Measurements from ENCODE around the gene DIAPH3. TPM values are rescaled to one million over a fixed set of nuclear protein-coding genes. Genes with fewer than 3 reads are reported as not detected.

The DIAPH3 gene
- total RNA-seq, 1 experiment from 2014 or later, result 15.4 TPM

DNA sequence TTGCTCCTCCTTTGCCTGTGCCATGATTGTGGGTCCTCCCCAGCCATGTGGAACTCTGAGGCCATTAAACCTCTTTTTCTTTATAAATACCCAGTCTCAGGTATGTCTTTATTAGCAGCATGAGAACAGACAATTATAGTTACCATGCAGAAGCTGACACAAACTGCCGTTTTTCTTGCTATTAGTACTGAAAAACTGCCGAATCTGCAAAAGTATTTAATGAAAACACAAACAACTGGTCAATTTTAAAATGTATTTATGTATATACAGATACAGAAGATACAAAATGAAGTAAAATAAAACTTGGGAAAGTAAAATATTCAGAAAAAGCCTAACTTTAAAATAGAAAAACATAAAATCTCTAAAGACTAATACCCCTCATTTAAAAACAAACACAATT is 206.3 kb downstream of the DIAPH3 start:
- Histone ChIP-seq H3K27me3 (ENCODE audit: control insufficient read depth, insufficient read depth, low read length) (no peaks in the 10 kb centered on the region), H3K36me3 (replicated peaks; ENCODE audit: control insufficient read depth, insufficient read depth, low read length) (no peaks in the 10 kb centered on the region; the same call in 1 of the 2 replicates)
- DNase-seq, result no peak

GRCh38 chr13:59954601-59955000 is 209.1 kb downstream of the DIAPH3 start:
- no peaks in the 10 kb centered on the region; the same call in 1 of the 2 replicates for H3K36me3 ChIP-seq (replicated peaks; ENCODE audit: control insufficient read depth, insufficient read depth, low read length)
- no peak overlapping the region for H3K4me3 ChIP-seq (ENCODE audit: insufficient read depth, low read depth, low read length)
- H3K27me3 ChIP-seq (ENCODE audit: control insufficient read depth, insufficient read depth, low read length), result no peaks in the 10 kb centered on the region
- DNase-seq, result no peak

More for the DNA sequence above, 206.3 kb downstream of the DIAPH3 start:
- no peak overlapping the region for H3K4me3 ChIP-seq (ENCODE audit: insufficient read depth, low read depth, low read length)

GRCh38 chr13:59951011-59951410 is 212.7 kb downstream of the DIAPH3 start:
- no peak overlapping the region for H3K4me3 ChIP-seq (ENCODE audit: insufficient read depth, low read depth, low read length)
- H3K36me3 ChIP-seq (replicated peaks; ENCODE audit: control insufficient read depth, insufficient read depth, low read length), result no peaks in the 10 kb centered on the region
- H3K27me3 ChIP-seq (ENCODE audit: control insufficient read depth, insufficient read depth, low read length), result no peaks in the 10 kb centered on the region
- DNase-seq, result no peak

DNA sequence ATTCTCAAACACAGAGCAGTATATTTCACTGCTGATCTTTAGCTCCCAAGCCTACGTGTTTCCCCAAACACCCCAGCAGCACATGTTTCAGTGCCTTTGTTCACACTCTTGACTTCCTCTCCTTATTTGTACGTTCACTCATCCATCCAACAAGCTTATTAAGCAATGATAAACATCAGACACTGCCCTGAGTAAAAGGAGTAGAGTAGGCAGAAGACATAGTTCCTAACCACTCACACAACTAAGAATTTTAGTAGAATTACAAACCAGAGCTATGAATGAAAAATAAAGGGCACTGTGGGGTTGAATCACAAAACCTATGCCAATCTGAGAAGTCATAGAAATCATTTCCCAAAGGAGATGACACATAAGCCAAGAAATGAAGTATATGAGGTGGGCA is 213.5 kb downstream of the DIAPH3 start:
- Histone ChIP-seq H3K27me3 (ENCODE audit: control insufficient read depth, insufficient read depth, low read length) (no peaks in the 10 kb centered on the region), H3K4me3 (ENCODE audit: insufficient read depth, low read depth, low read length) (no peak overlapping the region), H3K36me3 (replicated peaks; ENCODE audit: control insufficient read depth, insufficient read depth, low read length) (no peaks in the 10 kb centered on the region)
- DNase-seq, result no peak

GRCh38 chr13:59948686-59949085 is 215.0 kb downstream of the DIAPH3 start:
- H3K4me3 ChIP-seq (ENCODE audit: insufficient read depth, low read depth, low read length), result no peak overlapping the region
- H3K27me3 ChIP-seq (ENCODE audit: control insufficient read depth, insufficient read depth, low read length), result no peaks in the 10 kb centered on the region
- DNase-seq, result no peak
- no peaks in the 10 kb centered on the region for H3K36me3 ChIP-seq (replicated peaks; ENCODE audit: control insufficient read depth, insufficient read depth, low read length)

GRCh38 chr13:59946944-59947343 is 216.8 kb downstream of the DIAPH3 start:
- no peak for DNase-seq
- Histone ChIP-seq H3K36me3 (replicated peaks; ENCODE audit: control insufficient read depth, insufficient read depth, low read length) (no peaks in the 10 kb centered on the region), H3K4me3 (ENCODE audit: insufficient read depth, low read depth, low read length) (no peak overlapping the region), H3K27me3 (ENCODE audit: control insufficient read depth, insufficient read depth, low read length) (no peaks in the 10 kb centered on the region)

- DNase-seq, result no peak
- no peaks in the 10 kb centered on the region for H3K36me3 ChIP-seq (replicated peaks; ENCODE audit: control insufficient read depth, insufficient read depth, low read length)
- H3K4me3 ChIP-seq (ENCODE audit: insufficient read depth, low read depth, low read length), result no peak overlapping the region
- H3K27me3 ChIP-seq (ENCODE audit: control insufficient read depth, insufficient read depth, low read length), result no peaks in the 10 kb centered on the region
Measured at GRCh38 chr13:59931621-59932020, 232.1 kb downstream of the DIAPH3 start.

DNA sequence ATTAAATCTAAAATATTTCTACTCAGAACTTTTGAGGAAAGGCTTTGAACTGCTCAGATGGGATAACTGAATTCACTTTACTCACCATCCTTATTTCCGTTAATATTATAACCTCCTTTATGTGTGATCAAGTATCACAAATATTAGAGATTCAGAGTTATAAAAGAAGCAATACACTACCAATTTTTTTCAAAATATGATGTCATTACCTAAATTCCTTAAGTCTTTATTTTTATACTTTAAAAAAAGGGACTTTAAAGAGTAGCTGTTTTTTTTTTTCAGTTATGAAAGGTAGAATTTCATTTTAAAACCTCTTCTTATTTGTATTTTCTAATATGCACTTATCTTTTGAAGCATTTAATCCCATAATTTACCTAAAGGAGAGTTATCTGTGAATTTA is 239.5 kb downstream of the DIAPH3 start:
- no peak for DNase-seq
- H3K4me3 ChIP-seq (ENCODE audit: insufficient read depth, low read depth, low read length), result no peak overlapping the region
- H3K36me3 ChIP-seq (replicated peaks; ENCODE audit: control insufficient read depth, insufficient read depth, low read length), result no peaks in the 10 kb centered on the region
- no peaks in the 10 kb centered on the region for H3K27me3 ChIP-seq (ENCODE audit: control insufficient read depth, insufficient read depth, low read length)

GRCh38 chr13:59915252-59915651 is 248.5 kb downstream of the DIAPH3 start:
- Histone ChIP-seq H3K4me3 (ENCODE audit: insufficient read depth, low read depth, low read length) (no peak overlapping the region), H3K27me3 (ENCODE audit: control insufficient read depth, insufficient read depth, low read length) (no peaks in the 10 kb centered on the region), H3K36me3 (replicated peaks; ENCODE audit: control insufficient read depth, insufficient read depth, low read length) (no peaks in the 10 kb centered on the region)
- no peak for DNase-seq

GRCh38 chr13:59914556-59914955 is 249.2 kb downstream of the DIAPH3 start:
- Histone ChIP-seq H3K4me3 (ENCODE audit: insufficient read depth, low read depth, low read length) (no peak overlapping the region), H3K27me3 (ENCODE audit: control insufficient read depth, insufficient read depth, low read length) (no peaks in the 10 kb centered on the region), H3K36me3 (replicated peaks; ENCODE audit: control insufficient read depth, insufficient read depth, low read length) (no peaks in the 10 kb centered on the region)
- no peak for DNase-seq

- H3K4me3 ChIP-seq (ENCODE audit: insufficient read depth, low read depth, low read length), result no peak overlapping the region
- H3K36me3 ChIP-seq (replicated peaks; ENCODE audit: control insufficient read depth, insufficient read depth, low read length), result no peaks in the 10 kb centered on the region
- peak; percentile 8 for DNase-seq
- H3K27me3 ChIP-seq (ENCODE audit: control insufficient read depth, insufficient read depth, low read length), result no peaks in the 10 kb centered on the region
Measured at GRCh38 chr13:59906413-59907049, 257.2 kb downstream of the DIAPH3 start.

DNA sequence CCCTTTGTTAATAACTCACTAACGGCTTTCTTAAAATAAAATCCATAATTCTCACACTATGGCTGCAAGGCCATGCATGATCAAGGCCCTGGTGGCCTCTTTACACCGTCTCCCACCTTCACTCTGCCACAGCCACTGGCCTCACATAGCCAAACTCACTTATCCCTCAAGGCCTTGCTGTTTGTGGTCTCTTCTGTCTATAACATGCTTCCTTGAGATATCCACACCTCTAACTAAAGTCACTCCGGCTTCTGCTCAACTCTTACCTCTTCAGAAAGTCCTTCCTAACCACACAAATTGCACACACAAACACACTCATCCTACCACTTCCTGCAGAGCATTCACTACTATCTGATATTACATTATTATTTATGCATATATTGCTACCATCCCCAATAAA is 262.5 kb downstream of the DIAPH3 start:
- Histone ChIP-seq H3K36me3 (replicated peaks; ENCODE audit: control insufficient read depth, insufficient read depth, low read length) (no peaks in the 10 kb centered on the region), H3K4me3 (ENCODE audit: insufficient read depth, low read depth, low read length) (no peak overlapping the region), H3K27me3 (ENCODE audit: control insufficient read depth, insufficient read depth, low read length) (no peaks in the 10 kb centered on the region)
- no peak for DNase-seq

GRCh38 chr13:59898066-59898465 is 265.7 kb downstream of the DIAPH3 start:
- Histone ChIP-seq H3K27me3 (ENCODE audit: control insufficient read depth, insufficient read depth, low read length) (no peaks in the 10 kb centered on the region), H3K36me3 (replicated peaks; ENCODE audit: control insufficient read depth, insufficient read depth, low read length) (no peaks in the 10 kb centered on the region), H3K4me3 (ENCODE audit: insufficient read depth, low read depth, low read length) (no peak overlapping the region)
- no peak for DNase-seq

GRCh38 chr13:59893266-59893665 is 270.5 kb downstream of the DIAPH3 start:
- DNase-seq, result no peak

DNA sequence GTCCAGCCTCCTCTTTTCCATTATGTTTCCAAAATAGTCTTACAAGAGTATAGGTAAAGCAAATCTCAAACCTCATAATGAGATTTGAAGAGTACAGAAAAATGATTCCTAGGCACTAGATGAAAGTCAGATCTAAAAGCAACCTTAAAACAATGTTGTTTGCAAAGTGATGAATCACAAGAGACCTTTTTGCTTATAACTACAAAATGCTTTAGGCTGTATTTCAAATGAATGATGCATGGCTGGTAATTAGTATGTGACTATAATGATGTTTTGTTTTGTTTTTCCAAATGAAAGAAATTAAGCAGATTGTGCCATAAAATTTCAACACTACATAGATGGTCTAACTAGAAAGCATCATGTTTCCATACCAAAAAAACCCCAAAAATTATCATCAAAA is 272.7 kb downstream of the DIAPH3 start:
- DNase-seq, result no peak
- Histone ChIP-seq H3K4me3 (ENCODE audit: insufficient read depth, low read depth, low read length) (no peak overlapping the region), H3K36me3 (replicated peaks; ENCODE audit: control insufficient read depth, insufficient read depth, low read length) (no peaks in the 10 kb centered on the region), H3K27me3 (ENCODE audit: control insufficient read depth, insufficient read depth, low read length) (no peaks in the 10 kb centered on the region)

More at GRCh38 chr13:59893266-59893665, 270.5 kb downstream of the DIAPH3 start:
- Histone ChIP-seq H3K36me3 (replicated peaks; ENCODE audit: control insufficient read depth, insufficient read depth, low read length) (no peaks in the 10 kb centered on the region), H3K4me3 (ENCODE audit: insufficient read depth, low read depth, low read length) (no peak overlapping the region), H3K27me3 (ENCODE audit: control insufficient read depth, insufficient read depth, low read length) (no peaks in the 10 kb centered on the region)

DNA sequence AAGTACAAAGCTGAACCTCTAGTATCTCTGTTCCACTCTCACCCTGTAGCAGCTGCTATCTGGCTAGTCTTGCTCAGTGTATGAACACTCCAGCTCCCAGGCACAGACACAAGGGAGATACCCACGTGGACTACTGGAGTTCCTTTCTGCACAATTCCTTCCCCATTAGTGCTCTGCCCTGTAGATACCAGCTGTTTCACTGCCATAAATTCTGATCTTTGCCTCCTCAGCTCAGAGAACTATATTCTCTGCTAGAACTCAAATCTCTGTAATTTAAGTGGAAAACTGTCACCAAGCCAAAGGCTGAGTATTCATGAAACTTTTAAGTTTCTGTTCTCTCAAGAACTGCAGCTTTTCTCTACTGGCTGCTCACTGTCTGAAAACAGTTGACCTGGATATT is 273.7 kb downstream of the DIAPH3 start:
- no peak for DNase-seq
- Histone ChIP-seq H3K27me3 (ENCODE audit: control insufficient read depth, insufficient read depth, low read length) (no peaks in the 10 kb centered on the region), H3K36me3 (replicated peaks; ENCODE audit: control insufficient read depth, insufficient read depth, low read length) (no peaks in the 10 kb centered on the region), H3K4me3 (ENCODE audit: insufficient read depth, low read depth, low read length) (no peak overlapping the region)

All from H7 (cell line).